Measurements from ENCODE around the gene DCPS.
"Not testable (repeated sequence)": the region's sequence is repeated elsewhere in the genome, so short reads cannot be mapped to it uniquely, and the experiment has no call there.

The DCPS gene, protein sequence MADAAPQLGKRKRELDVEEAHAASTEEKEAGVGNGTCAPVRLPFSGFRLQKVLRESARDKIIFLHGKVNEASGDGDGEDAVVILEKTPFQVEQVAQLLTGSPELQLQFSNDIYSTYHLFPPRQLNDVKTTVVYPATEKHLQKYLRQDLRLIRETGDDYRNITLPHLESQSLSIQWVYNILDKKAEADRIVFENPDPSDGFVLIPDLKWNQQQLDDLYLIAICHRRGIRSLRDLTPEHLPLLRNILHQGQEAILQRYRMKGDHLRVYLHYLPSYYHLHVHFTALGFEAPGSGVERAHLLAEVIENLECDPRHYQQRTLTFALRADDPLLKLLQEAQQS

DNA sequence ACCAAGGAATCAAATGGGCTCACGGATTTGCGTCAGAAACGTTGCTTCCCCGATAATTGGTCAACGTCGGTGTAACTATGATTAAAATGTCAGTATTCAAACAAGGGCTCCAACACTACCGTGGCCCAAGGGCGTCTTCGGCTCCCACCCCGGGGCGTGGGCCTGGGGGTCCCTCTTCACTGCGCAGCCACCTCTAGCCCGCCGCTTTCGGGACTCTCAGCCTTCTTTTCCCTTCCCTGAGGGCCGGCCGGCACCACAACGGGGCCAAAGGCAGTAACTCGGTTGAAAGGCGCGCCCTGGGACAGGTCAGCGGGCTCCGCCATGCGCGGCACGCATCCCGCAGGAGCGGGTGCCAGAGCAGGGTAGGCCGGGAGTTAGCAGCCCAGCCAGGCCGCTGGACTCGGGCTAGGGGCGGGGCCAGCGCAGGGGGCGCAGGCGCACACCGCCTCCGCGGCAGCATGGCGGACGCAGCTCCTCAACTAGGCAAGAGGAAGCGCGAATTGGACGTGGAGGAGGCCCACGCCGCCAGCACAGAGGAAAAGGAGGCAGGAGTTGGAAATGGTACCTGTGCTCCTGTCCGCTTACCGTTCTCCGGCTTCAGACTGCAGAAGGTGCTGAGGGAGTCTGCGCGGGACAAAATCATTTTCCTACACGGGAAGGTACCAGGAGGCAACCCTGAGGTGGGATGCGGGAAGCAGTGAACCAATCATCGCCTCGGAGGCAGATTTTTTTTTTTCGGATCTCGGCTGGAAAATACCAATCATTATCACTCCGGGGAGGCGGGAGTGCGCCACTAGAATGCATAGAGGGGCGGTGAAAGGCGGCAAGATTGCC is at the start of gene DCPS:
TSS of gene DCPS (plus strand) at position 438 of the 834 bp plus-strand sequence. CDS start at position 459, 21 bp downstream.
- TF ChIP-seq, protein P1, sequence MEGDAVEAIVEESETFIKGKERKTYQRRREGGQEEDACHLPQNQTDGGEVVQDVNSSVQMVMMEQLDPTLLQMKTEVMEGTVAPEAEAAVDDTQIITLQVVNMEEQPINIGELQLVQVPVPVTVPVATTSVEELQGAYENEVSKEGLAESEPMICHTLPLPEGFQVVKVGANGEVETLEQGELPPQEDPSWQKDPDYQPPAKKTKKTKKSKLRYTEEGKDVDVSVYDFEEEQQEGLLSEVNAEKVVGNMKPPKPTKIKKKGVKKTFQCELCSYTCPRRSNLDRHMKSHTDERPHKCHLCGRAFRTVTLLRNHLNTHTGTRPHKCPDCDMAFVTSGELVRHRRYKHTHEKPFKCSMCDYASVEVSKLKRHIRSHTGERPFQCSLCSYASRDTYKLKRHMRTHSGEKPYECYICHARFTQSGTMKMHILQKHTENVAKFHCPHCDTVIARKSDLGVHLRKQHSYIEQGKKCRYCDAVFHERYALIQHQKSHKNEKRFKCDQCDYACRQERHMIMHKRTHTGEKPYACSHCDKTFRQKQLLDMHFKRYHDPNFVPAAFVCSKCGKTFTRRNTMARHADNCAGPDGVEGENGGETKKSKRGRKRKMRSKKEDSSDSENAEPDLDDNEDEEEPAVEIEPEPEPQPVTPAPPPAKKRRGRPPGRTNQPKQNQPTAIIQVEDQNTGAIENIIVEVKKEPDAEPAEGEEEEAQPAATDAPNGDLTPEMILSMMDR (IDR thresholded peaks at IDR 0.05), result no peak

DNA sequence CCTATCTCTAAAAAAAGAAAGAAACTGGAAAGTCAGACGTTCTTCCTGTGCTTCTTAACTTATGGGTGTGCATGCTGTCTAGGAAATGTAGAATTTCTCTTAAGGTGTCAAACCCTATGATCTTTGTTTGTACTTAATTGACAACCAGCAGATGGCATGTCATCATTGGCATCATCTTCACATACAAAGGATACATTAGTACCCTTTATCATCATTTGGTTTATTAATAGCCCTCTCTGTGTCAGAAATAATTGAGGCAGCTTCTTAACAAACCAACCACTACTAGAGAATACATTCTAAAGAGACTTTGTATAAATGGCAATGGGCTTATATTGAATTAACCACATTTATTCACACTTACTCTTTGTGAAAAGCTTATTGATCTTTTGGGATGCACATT is 49.0 kb upstream of the DCPS start:
- no peaks in the 10 kb centered on the region for H3K9me3 Mint-ChIP-seq
- H3K27me3 Mint-ChIP-seq (ENCODE audit: low read depth, poor library complexity), result no peaks in the 10 kb centered on the region
- H3K4me1 Mint-ChIP-seq, result no peaks in the 10 kb centered on the region
- TF ChIP-seq, protein P1 (IDR thresholded peaks at IDR 0.05), result no peak
- H3K36me3 Mint-ChIP-seq (ENCODE audit: low read depth), result peaks cover 43% of the 10 kb centered on the region
- no peak for DNase-seq
- H3K4me3 Mint-ChIP-seq, result no peak overlapping the region
- H3K27ac Mint-ChIP-seq, result no peak overlapping the region

More for the DNA sequence above, at the start of gene DCPS:
- Mint-ChIP-seq H3K27me3 (ENCODE audit: low read depth, poor library complexity) (peaks cover 2% of the 10 kb centered on the region), H3K36me3 (ENCODE audit: low read depth) (peaks cover 61% of the 10 kb centered on the region), H3K4me1 (peaks cover 37% of the 10 kb centered on the region), H3K27ac (peak within 1 kb of the TSS; percentile 89), H3K4me3 (peak within 1 kb of the TSS; percentile 91), H3K9me3 (peaks cover 12% of the 10 kb centered on the region)
- DNase-seq, result peak; percentile 93

DNA sequence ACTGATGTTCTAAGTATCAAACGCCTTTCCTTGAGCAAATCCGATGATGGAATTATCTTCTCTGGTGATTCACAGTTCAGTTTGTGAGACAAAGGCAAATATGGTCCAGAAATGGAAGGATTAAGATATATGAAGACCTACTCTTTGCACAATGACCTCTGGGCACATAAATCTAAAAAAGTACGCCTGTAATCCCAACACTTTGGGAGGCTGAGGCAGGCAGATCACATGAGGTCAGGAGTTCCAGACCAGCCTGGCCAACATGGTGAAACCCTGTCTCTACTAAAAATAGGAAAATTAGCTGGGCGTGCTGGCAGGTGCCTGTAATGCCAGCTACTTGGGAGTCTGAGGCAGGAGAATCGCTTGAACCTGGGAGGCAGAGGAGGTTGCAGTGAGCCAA is 48.4 kb upstream of the DCPS start:
- not testable (repeated sequence) for H3K27ac Mint-ChIP-seq; DNase-seq; H3K9me3 Mint-ChIP-seq; H3K4me3 Mint-ChIP-seq; H3K27me3 Mint-ChIP-seq (ENCODE audit: low read depth, poor library complexity); H3K4me1 Mint-ChIP-seq
- peaks cover 42% of the 10 kb centered on the region for H3K36me3 Mint-ChIP-seq (ENCODE audit: low read depth)

DNA sequence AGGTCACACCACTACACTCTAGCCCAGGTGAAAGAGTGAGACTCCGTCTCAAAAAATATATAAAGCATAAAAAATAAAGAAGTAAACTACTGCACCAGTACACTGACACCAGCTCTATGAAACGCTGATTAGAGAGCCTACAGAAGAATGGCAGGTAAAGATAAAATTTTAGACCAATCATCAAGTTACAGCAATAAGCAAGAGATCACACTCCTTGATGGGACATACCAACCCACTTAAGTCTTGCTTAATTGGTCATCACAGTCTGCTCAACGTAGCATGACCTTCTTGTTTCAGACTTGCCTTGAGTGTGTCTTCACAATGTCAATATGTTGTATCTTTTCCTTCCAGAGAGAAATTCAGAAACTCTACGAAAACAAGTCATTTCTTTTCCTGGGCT is 47.6 kb upstream of the DCPS start:
- peaks cover 43% of the 10 kb centered on the region for H3K36me3 Mint-ChIP-seq (ENCODE audit: low read depth)
- no peak overlapping the region for H3K4me3 Mint-ChIP-seq
- DNase-seq, result no peak
- no peaks in the 10 kb centered on the region for H3K4me1 Mint-ChIP-seq
- TF ChIP-seq, protein P1 (IDR thresholded peaks at IDR 0.05), result no peak
- no peaks in the 10 kb centered on the region for H3K9me3 Mint-ChIP-seq
- H3K27ac Mint-ChIP-seq, result no peak overlapping the region
- no peaks in the 10 kb centered on the region for H3K27me3 Mint-ChIP-seq (ENCODE audit: low read depth, poor library complexity)

DNA sequence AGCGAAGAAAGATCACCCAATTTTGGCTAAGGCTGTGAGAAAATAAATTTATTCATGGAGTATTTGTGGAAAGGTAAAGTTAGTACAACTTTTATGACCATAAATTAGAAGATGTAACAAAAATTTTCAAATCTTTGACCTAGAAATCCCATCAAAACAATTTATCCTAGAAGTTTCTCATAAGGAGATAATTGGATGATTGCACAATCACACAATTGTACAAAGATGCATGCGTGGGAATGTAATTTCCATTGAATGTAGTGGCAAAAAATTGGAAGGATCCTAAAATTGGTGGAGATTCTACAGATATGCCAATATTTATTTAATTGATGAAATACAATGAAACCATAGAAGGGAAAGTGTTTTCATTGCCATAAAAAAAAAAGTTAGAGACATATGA is 46.7 kb upstream of the DCPS start:
- no peak overlapping the region for H3K4me3 Mint-ChIP-seq
- no peaks in the 10 kb centered on the region for H3K27me3 Mint-ChIP-seq (ENCODE audit: low read depth, poor library complexity)
- H3K27ac Mint-ChIP-seq, result no peak overlapping the region
- DNase-seq, result no peak
- peaks cover 40% of the 10 kb centered on the region for H3K36me3 Mint-ChIP-seq (ENCODE audit: low read depth)
- H3K4me1 Mint-ChIP-seq, result no peaks in the 10 kb centered on the region
- H3K9me3 Mint-ChIP-seq, result no peaks in the 10 kb centered on the region
- TF ChIP-seq, protein P1 (IDR thresholded peaks at IDR 0.05), result no peak

DNA sequence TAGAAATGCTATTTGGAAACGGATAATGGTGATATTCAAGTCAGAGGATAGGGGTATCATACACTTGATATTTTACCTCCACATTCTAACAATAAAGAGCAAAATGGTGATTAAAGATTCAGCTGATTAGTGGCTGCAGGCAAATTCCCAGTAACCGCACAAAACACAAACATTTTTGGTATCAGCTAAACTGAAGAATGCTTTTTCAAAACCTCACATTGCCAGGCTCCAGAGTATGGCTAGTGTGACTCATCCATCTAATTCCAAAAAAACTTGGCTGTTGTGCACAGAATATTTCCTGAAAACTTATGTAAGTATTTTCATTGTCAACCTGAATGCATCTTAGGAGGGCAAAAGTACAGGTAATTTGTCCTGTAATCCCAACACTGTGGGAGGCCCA is 46.1 kb upstream of the DCPS start:
- Mint-ChIP-seq H3K36me3 (ENCODE audit: low read depth) (peaks cover 43% of the 10 kb centered on the region), H3K4me1 (no peaks in the 10 kb centered on the region), H3K9me3 (no peaks in the 10 kb centered on the region), H3K27ac (no peak overlapping the region), H3K27me3 (ENCODE audit: low read depth, poor library complexity) (no peaks in the 10 kb centered on the region), H3K4me3 (no peak overlapping the region)
- TF ChIP-seq, protein P1 (IDR thresholded peaks at IDR 0.05), result no peak
- no peak for DNase-seq
